ENCODE results near the gene WDR45.

DNA sequence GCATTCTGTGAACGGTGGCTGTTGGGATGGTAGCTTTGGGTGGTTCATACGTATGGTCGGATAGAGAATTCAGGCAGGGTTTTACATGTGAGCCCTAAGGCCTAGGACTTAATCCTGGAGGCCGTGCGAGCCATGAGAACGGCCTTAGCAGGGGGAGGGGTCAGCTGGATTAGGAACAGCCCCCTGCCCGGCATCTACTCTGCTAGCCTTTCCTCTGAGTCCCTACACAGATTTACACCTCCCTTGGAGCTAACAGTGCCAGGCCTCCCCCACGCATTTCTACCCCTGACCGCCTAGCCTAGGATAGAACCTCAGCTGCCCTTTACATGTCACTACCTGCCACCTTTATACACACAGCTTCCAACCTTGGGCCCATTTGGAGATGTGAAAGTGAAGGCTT, 13.0 kb downstream of the WDR45 start:
- TF ChIP-seq CTCF (IDR thresholded peaks at IDR 0.05) = no peak
- no peak for TF ChIP-seq POLR2A (IDR thresholded peaks at IDR 0.05)

Data from Peyer's patch (tissue), 4 donors.